OCI-LY7 (cell line): Measurements from ENCODE around the gene GTSE1. TPM values are rescaled to one million over a fixed set of nuclear protein-coding genes. Genes with fewer than 3 reads are reported as not detected.

Experiments used
- BruUV-seq: library from RNA; stranded (reverse); fragments of 400-500 nt; replicated peaks from 2 replicates; lab custom pipeline; 2021; lab: Mats Ljungman, UMichigan
- CTCF ChIA-PET: fragments of 300-600 bp; sonication (Branson Sonifier 250); formaldehyde crosslinking; loops from one replicate; lab custom pipeline; 2022; ENCODE audit warnings: antibody characterized with exemption; ENCODE audit not compliant: unreplicated experiment; lab: Charles Lee
- POLR2A ChIA-PET: fragments of 300-600 bp; sonication (Branson Sonifier 250); formaldehyde crosslinking; loops from one replicate; lab custom pipeline; 2022; ENCODE audit warnings: antibody characterized with exemption; lab: Charles Lee
- DNase-seq: peaks from one replicate; pipeline ENCODE4 v3.0.0-alpha.2; 2015; ENCODE audit warnings: low spot score
- H2AFZ ChIP-seq: fragments of 200-600 bp; sonication (generic), shearing (Covaris generic); 2 replicates; pipeline ENCODE4 v1.6.1; 2014; ENCODE audit warnings: mild to moderate bottlenecking, antibody characterized with exemption, low read length, moderate library complexity
- H3K27ac ChIP-seq: fragments of 200-600 bp; sonication (generic); 2 replicates; pipeline ENCODE4 v1.5.1; 2014; ENCODE audit warnings: mixed run types, low read depth, mild to moderate bottlenecking, moderate library complexity, low read length, inconsistent platforms; ENCODE audit not compliant: poor library complexity, severe bottlenecking
- H3K36me3 ChIP-seq: fragments of 200-600 bp; sonication (generic); 2 replicates; pipeline ENCODE4 v1.6.1; 2014; ENCODE audit warnings: mild to moderate bottlenecking, antibody characterized with exemption, low read length, moderate library complexity, mixed read lengths; ENCODE audit not compliant: insufficient read depth
- H3K4me1 ChIP-seq: fragments of 200-600 bp; sonication (generic); 2 replicates; pipeline ENCODE4 v1.5.1; 2014; ENCODE audit warnings: mild to moderate bottlenecking, low read length; ENCODE audit not compliant: insufficient read depth, poor library complexity, severe bottlenecking
- H3K4me2 ChIP-seq: fragments of 200-600 bp; sonication (generic); 2 replicates; pipeline ENCODE4 v1.6.1; 2014; ENCODE audit warnings: mild to moderate bottlenecking, low read length
- H3K4me3 ChIP-seq: fragments of 200-600 bp; sonication (generic); 2 replicates; pipeline ENCODE4 v1.5.1; 2014; ENCODE audit warnings: mild to moderate bottlenecking, low read depth, low read length; ENCODE audit not compliant: poor library complexity, severe bottlenecking
- H3K79me2 ChIP-seq: fragments of 200-600 bp; sonication (generic); 2 replicates; pipeline ENCODE4 v1.6.1; 2016; ENCODE audit warnings: low read depth, mild to moderate bottlenecking, low read length, moderate library complexity, mixed read lengths; ENCODE audit not compliant: insufficient read depth
- H3K9me2 ChIP-seq: fragments of 200-600 bp; sonication (generic); 2 replicates; pipeline ENCODE4 v1.6.1; 2016; ENCODE audit warnings: mild to moderate bottlenecking, low read length, mixed read lengths; ENCODE audit not compliant: insufficient read depth
- H3K9me3 ChIP-seq: fragments of 200-600 bp; sonication (generic); 2 replicates; pipeline ENCODE4 v1.6.1; 2014; ENCODE audit warnings: mild to moderate bottlenecking, mixed run types, low read length, mixed read lengths
- H4K20me1 ChIP-seq: fragments of 200-600 bp; sonication (generic); 2 replicates; pipeline ENCODE4 v1.6.1; 2014; ENCODE audit warnings: mild to moderate bottlenecking, antibody characterized with exemption, low read length, moderate library complexity, mixed read lengths; ENCODE audit not compliant: insufficient read depth
- EZH2phosphoT487 ChIP-seq: fragments of 200-600 bp; sonication (generic); IDR thresholded peaks from 2 replicates; pipeline ENCODE4 v1.6.1; 2018; ENCODE audit warnings: low read depth, borderline replicate concordance, mild to moderate bottlenecking, mixed run types, antibody characterized with exemption, low read length, moderate library complexity, mixed read lengths
- intact Hi-C: fragments of 100-400 bp; cut with micrococcal nuclease; formaldehyde crosslinking; loops from one replicate; pipeline ENCODE4 v1.10.0; 2022; ENCODE audit not compliant: unreplicated experiment
- total RNA-seq, 2 experiments: library from RNA; depleted of rRNA in 1 of 2; stranded (reverse); fragments of >200 nt in 1 of 2; shearing (Covaris generic) in 1 of 2; gene quantifications; 2 replicates each; pipeline ENCODE4 v1.2.3, GENCODE V29; 2014 to 2022
- TF ChIP-seq, protein P1 (sequence below): fragments of 200-600 bp; sonication (generic); conservative IDR thresholded peaks from 2 replicates; pipeline ENCODE4 v1.5.1; 2014; ENCODE audit warnings: mild to moderate bottlenecking, antibody characterized with exemption, low read length, moderate library complexity, mixed read lengths

GTSE1 gene
- total RNA-seq, 2 experiments from 2014 or later = 54.7 to 109 TPM

DNA sequence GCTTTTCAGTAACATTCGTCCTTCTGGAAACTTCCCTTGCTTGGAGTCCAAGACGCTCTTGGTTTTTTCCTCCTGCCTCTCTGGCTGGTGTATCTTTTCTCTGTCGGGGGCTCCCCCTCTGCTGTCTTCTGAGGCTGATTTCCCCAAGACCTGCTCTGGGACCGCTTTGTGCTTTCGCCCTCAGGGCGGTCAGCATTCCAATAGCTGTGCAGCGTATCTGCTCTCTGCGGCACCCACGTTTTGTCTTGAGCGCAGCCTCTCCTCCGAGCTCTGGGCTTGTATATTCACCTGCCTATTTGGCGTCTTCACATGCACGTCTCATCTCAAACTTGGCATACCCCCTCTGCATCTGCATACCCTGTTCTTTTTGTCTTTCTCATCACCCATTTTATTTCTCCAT, 2.4 kb downstream of the GTSE1 start:
- intact Hi-C loops = loop anchor here (5.0 to 10.0 kb wide), 2 partner anchors 177 to 264 kb away; no protein-coding TSS in a partner anchor
- TF ChIP-seq, protein P1, sequence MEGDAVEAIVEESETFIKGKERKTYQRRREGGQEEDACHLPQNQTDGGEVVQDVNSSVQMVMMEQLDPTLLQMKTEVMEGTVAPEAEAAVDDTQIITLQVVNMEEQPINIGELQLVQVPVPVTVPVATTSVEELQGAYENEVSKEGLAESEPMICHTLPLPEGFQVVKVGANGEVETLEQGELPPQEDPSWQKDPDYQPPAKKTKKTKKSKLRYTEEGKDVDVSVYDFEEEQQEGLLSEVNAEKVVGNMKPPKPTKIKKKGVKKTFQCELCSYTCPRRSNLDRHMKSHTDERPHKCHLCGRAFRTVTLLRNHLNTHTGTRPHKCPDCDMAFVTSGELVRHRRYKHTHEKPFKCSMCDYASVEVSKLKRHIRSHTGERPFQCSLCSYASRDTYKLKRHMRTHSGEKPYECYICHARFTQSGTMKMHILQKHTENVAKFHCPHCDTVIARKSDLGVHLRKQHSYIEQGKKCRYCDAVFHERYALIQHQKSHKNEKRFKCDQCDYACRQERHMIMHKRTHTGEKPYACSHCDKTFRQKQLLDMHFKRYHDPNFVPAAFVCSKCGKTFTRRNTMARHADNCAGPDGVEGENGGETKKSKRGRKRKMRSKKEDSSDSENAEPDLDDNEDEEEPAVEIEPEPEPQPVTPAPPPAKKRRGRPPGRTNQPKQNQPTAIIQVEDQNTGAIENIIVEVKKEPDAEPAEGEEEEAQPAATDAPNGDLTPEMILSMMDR = no peak
- Histone ChIP-seq H3K4me3 (no peak overlapping the region), H3K4me2 (no peak overlapping the region), H3K9me2 (no peaks in the 10 kb centered on the region), H3K9me3 (no peaks in the 10 kb centered on the region), H3K79me2 (peaks cover 57% of the 10 kb centered on the region), H2AFZ (no peak overlapping the region), H3K27ac (no peak overlapping the region), H3K36me3 (peaks cover 53% of the 10 kb centered on the region), H4K20me1 (no peaks in the 10 kb centered on the region), H3K4me1 (peaks cover 29% of the 10 kb centered on the region)
- POLR2A ChIA-PET = interaction anchor here (0.6 to 0.9 kb wide), 2 partner anchors 99 to 166 kb away, joined by 3 read pairs; no protein-coding TSS in a partner anchor
- CTCF ChIA-PET = no interaction called here
- BruUV-seq = no TSS peak
- DNase-seq = no peak

DNA sequence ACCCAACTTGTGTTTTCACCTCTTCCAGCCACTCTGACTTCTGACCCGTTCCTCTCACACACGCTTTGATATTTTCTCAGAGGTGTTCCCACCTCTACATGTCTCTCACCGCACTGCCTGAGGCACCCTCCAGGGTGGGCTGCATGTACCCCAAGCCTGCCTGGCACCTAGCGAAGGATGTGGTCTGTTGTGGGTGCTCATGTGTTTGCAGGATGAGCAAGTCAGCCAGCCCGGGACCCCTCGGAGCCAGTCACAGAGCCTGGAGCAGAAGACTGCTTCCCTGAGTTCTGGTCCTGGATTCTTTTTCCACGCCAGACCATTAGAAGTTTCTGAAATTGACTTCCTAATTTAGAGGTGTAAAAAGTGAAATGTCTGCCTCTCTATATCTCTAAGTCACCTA, 3.8 kb downstream of the GTSE1 start:
- intact Hi-C loops = no loop called here
- peaks cover 18% of the 10 kb centered on the region for H3K4me1 ChIP-seq
- H2AFZ ChIP-seq = no peak overlapping the region
- H3K9me2 ChIP-seq = no peaks in the 10 kb centered on the region
- BruUV-seq = no TSS peak
- H3K4me2 ChIP-seq = no peak overlapping the region
- no peaks in the 10 kb centered on the region for H3K9me3 ChIP-seq
- no peaks in the 10 kb centered on the region for H4K20me1 ChIP-seq
- peaks cover 71% of the 10 kb centered on the region for H3K79me2 ChIP-seq
- CTCF ChIA-PET = no interaction called here
- no peak for DNase-seq
- POLR2A ChIA-PET = no interaction called here
- no peak overlapping the region for H3K4me3 ChIP-seq
- H3K27ac ChIP-seq = no peak overlapping the region
- no peak for TF ChIP-seq EZH2phosphoT487
- TF ChIP-seq, protein P1 = no peak
- peaks cover 66% of the 10 kb centered on the region for H3K36me3 ChIP-seq

DNA sequence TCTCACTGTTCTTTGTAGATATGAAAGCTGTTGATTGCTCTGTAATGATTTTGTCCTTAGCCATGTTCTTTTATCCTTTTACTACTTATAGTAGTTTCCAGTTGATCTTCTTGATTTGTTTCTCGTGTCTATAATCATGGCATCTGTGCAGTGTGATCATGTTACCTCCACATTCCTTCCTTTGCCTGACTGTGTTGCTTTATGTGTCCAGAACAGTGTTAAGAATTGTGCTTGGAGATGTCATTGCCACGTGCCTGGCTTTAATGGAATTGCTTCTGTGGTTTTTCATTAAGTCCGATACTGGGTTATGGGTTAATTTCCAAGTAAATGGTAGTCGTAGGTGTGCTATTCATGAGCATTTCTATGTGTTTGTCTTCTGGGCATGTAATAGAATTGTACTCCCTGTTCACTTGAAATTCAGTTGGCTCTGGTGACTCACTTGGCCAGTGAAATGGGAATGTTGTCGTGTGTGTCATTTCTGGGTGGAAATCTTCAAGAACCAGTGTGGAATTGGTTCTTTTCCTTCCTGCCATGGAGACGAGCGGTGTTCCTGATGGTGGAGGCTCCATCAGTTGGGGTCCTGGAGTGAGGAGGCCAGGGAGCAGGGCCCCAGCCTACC, 6.8 kb downstream of the GTSE1 start:
- Histone ChIP-seq H3K4me3 (no peak overlapping the region), H4K20me1 (0 out of 2 replicates have a peak, but pooled peaks cover 3% of the 10 kb centered on the region), H3K27ac (no peak overlapping the region), H3K4me2 (peak overlapping the region; percentile 4; the same call in 1 of the 2 replicates), H2AFZ (no peak overlapping the region), H3K36me3 (peaks cover 90% of the 10 kb centered on the region), H3K79me2 (peaks cover 84% of the 10 kb centered on the region), H3K9me2 (no peaks in the 10 kb centered on the region), H3K4me1 (peaks cover 4% of the 10 kb centered on the region), H3K9me3 (no peaks in the 10 kb centered on the region)
- intact Hi-C loops = no loop called here
- CTCF ChIA-PET = no interaction called here
- no peak for TF ChIP-seq EZH2phosphoT487
- TF ChIP-seq, protein P1 = no peak
- no TSS peak for BruUV-seq
- POLR2A ChIA-PET = no interaction called here
- no peak for DNase-seq
